HepG2 (cell line): ENCODE measurements around the gene ARFGAP2.

Experiments used
- POLR2A ChIP-seq, 2 experiments: IDR thresholded peaks; 2 replicates each; pipeline ENCODE4 v1.6.1; 2011; ENCODE audit warnings: low read depth in 2 of 2, low read length in 2 of 2, mild to moderate bottlenecking in 1 of 2, moderate library complexity in 1 of 2; ENCODE audit not compliant: insufficient read depth in 1 of 2
- TAF15 ChIP-seq: fragments of 200-400 bp; formaldehyde crosslinking; IDR thresholded peaks from one replicate; pipeline ENCODE4 v1.6.1; 2018; ENCODE audit warnings: mild to moderate bottlenecking, low read depth, low read length; ENCODE audit not compliant: poor library complexity, severe bottlenecking
- YY1 ChIP-seq: IDR thresholded peaks from 2 replicates; pipeline ENCODE4 v1.6.1; 2011; ENCODE audit warnings: low read length, low read depth, moderate library complexity, mild to moderate bottlenecking; ENCODE audit not compliant: insufficient read depth, insufficient replicate concordance
- ZFAT ChIP-seq: sonication (generic); formaldehyde crosslinking; conservative IDR thresholded peaks from 2 replicates; pipeline ENCODE4 v1.8.1; 2023; ENCODE audit warnings: missing genetic modification reagents, inconsistent platforms
- ZNF451 ChIP-seq: sonication (generic); formaldehyde crosslinking; IDR thresholded peaks from 2 replicates; pipeline ENCODE4 v1.5.0; 2020; ENCODE audit warnings: mild to moderate bottlenecking, missing genetic modification reagents
- TF ChIP-seq, protein P1 (sequence below): sonication (generic); formaldehyde crosslinking; IDR thresholded peaks from 2 replicates; pipeline ENCODE4 v1.4.0; 2020; ENCODE audit warnings: mild to moderate bottlenecking, missing genetic modification reagents
- TF ChIP-seq, protein P2 (sequence below): sonication (generic); formaldehyde crosslinking; IDR thresholded peaks from 2 replicates; pipeline ENCODE4 v1.5.0; 2020; ENCODE audit warnings: mild to moderate bottlenecking, missing genetic modification reagents, moderate library complexity
- TF ChIP-seq, protein P3 (sequence below): sonication (generic); formaldehyde crosslinking; IDR thresholded peaks from 2 replicates; pipeline ENCODE4 v1.4.0; 2020; ENCODE audit warnings: mild to moderate bottlenecking, missing genetic modification reagents

DNA sequence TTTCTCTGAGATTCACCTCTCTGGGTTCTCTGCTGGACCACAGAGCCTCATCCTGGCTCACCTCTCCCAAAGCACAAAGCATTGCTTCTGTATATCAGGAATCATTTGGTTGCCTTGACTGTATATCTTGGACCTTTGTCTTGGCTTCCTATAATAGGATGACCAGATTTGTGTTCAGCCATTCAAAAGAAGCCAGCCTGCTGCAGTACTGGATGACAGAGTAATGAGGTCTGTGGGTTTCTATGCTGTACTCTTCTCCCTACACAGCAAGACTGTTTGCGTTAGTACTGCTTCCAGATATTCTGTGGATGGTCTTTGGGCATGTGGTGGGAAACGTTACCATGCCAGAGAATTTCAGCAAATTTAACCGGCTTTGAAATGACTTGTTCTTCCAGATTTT lies 39.8 kb downstream of the ARFGAP2 start:
- TF ChIP-seq, protein P1, sequence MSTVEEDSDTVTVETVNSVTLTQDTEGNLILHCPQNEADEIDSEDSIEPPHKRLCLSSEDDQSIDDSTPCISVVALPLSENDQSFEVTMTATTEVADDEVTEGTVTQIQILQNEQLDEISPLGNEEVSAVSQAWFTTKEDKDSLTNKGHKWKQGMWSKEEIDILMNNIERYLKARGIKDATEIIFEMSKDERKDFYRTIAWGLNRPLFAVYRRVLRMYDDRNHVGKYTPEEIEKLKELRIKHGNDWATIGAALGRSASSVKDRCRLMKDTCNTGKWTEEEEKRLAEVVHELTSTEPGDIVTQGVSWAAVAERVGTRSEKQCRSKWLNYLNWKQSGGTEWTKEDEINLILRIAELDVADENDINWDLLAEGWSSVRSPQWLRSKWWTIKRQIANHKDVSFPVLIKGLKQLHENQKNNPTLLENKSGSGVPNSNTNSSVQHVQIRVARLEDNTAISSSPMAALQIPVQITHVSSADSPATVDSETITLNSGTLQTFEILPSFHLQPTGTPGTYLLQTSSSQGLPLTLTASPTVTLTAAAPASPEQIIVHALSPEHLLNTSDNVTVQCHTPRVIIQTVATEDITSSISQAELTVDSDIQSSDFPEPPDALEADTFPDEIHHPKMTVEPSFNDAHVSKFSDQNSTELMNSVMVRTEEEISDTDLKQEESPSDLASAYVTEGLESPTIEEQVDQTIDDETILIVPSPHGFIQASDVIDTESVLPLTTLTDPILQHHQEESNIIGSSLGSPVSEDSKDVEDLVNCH (CRISPR knock-in tag): no peak
- TF ChIP-seq TAF15: no peak
- TF ChIP-seq ZNF451: no peak
- no peak for TF ChIP-seq POLR2A (IDR thresholded peaks at IDR 0.05; ENCODE audit: insufficient read depth in 1 of 2, low read depth in 2 of 2, low read length in 2 of 2)
- TF ChIP-seq YY1: no peak
- no peak for TF ChIP-seq ZFAT
- TF ChIP-seq, protein P2, sequence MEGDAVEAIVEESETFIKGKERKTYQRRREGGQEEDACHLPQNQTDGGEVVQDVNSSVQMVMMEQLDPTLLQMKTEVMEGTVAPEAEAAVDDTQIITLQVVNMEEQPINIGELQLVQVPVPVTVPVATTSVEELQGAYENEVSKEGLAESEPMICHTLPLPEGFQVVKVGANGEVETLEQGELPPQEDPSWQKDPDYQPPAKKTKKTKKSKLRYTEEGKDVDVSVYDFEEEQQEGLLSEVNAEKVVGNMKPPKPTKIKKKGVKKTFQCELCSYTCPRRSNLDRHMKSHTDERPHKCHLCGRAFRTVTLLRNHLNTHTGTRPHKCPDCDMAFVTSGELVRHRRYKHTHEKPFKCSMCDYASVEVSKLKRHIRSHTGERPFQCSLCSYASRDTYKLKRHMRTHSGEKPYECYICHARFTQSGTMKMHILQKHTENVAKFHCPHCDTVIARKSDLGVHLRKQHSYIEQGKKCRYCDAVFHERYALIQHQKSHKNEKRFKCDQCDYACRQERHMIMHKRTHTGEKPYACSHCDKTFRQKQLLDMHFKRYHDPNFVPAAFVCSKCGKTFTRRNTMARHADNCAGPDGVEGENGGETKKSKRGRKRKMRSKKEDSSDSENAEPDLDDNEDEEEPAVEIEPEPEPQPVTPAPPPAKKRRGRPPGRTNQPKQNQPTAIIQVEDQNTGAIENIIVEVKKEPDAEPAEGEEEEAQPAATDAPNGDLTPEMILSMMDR (CRISPR knock-in tag): no peak
- TF ChIP-seq, protein P3, sequence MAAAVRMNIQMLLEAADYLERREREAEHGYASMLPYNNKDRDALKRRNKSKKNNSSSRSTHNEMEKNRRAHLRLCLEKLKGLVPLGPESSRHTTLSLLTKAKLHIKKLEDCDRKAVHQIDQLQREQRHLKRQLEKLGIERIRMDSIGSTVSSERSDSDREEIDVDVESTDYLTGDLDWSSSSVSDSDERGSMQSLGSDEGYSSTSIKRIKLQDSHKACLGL (CRISPR knock-in tag): no peak
